Adrenal gland (tissue), 5 donors: ENCODE data around the gene SPAG16.

Experiments used
- POLR2A ChIP-seq, 2 donors: fragments of 450-650 bp; IDR thresholded peaks; one replicate each; pipeline ENCODE4 v1.6.1; 2017; ENCODE audit warnings: antibody characterized with exemption in 2 of 2, mild to moderate bottlenecking in 2 of 2, moderate library complexity in 1 of 2
- TF ChIP-seq, protein P1 (sequence below), 6 experiments: fragments of 450-650 bp in 4 of 6; fragments of 200-600 bp in 2 of 6; sonication (generic) in 1 of 6; IDR thresholded peaks; 1 replicate in 5 of 6; 2 replicates in 1 of 6; pipeline versions ENCODE4 v1.5.1 to v1.8.0; 2016 to 2021; ENCODE audit warnings: antibody characterized with exemption in 6 of 6, mild to moderate bottlenecking in 2 of 6, moderate library complexity in 1 of 6
- donor health status: DM: no; HTN: no; CAD: no.

DNA sequence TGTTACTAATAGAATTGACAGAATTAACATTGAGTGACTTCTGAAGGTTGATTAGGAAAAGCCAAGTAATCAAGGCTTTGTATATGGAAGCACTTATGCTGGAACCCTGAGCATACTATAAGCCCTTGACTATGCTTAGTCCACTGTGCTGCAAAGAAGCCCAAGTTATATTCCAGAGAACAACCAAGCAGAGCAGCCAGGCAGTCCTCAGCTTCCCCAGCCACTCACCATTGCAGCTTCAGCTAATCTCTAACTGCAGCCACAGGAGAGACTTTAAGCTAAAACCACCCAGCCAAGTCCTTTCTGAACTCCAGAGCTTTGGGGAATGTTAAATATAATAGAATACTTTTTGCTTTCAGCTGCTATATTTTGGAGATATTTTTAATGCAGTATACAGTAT, 962.2 kb downstream of the SPAG16 start:
- TF ChIP-seq, protein P1, sequence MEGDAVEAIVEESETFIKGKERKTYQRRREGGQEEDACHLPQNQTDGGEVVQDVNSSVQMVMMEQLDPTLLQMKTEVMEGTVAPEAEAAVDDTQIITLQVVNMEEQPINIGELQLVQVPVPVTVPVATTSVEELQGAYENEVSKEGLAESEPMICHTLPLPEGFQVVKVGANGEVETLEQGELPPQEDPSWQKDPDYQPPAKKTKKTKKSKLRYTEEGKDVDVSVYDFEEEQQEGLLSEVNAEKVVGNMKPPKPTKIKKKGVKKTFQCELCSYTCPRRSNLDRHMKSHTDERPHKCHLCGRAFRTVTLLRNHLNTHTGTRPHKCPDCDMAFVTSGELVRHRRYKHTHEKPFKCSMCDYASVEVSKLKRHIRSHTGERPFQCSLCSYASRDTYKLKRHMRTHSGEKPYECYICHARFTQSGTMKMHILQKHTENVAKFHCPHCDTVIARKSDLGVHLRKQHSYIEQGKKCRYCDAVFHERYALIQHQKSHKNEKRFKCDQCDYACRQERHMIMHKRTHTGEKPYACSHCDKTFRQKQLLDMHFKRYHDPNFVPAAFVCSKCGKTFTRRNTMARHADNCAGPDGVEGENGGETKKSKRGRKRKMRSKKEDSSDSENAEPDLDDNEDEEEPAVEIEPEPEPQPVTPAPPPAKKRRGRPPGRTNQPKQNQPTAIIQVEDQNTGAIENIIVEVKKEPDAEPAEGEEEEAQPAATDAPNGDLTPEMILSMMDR (IDR thresholded peaks at IDR 0.05), result no peak
- TF ChIP-seq POLR2A (IDR thresholded peaks at IDR 0.05), result no peak
